ENCODE data around the gene CXADR.
"Not testable (repeated sequence)": the region's sequence is repeated elsewhere in the genome, so short reads cannot be mapped to it uniquely, and the experiment has no call there.

DNA sequence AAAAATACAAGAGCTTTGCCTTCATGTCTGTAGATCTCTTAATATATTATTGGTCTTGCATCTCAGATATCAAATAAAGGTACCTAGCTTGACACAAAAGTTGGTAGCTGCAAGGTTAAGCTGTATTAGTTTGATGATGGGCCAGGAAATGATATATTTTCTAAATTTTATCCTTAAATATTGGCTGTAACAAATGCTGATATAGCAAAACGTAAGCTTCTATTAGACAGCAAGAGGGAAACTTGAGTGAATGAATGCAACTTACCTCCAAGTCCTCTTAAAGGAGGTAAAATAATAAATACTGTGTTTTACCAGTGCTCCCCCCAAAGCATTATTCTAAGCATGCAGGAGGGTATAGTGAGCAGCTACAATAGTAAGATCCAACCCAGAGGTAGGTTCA lies 4.2 kb downstream of the CXADR start:
- TF ChIP-seq EP300, POLR2AphosphoS5 (IDR thresholded peaks at IDR 0.05): not testable (repeated sequence)
- TF ChIP-seq, protein P1, sequence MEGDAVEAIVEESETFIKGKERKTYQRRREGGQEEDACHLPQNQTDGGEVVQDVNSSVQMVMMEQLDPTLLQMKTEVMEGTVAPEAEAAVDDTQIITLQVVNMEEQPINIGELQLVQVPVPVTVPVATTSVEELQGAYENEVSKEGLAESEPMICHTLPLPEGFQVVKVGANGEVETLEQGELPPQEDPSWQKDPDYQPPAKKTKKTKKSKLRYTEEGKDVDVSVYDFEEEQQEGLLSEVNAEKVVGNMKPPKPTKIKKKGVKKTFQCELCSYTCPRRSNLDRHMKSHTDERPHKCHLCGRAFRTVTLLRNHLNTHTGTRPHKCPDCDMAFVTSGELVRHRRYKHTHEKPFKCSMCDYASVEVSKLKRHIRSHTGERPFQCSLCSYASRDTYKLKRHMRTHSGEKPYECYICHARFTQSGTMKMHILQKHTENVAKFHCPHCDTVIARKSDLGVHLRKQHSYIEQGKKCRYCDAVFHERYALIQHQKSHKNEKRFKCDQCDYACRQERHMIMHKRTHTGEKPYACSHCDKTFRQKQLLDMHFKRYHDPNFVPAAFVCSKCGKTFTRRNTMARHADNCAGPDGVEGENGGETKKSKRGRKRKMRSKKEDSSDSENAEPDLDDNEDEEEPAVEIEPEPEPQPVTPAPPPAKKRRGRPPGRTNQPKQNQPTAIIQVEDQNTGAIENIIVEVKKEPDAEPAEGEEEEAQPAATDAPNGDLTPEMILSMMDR (IDR thresholded peaks at IDR 0.05): not testable (repeated sequence)

All from sigmoid colon (tissue), 4 donors.